Transverse colon (tissue), 4 donors: Measurements from ENCODE around the gene DNAJA2. TPM values are rescaled to one million over a fixed set of nuclear protein-coding genes. Genes with fewer than 3 reads are reported as not detected.

ENCODE experiments used
- DNase-seq: peaks from one replicate; pipeline ENCODE4 v3.0.0-alpha.2; 2019
- H3K27ac ChIP-seq, 4 donors: fragments of 200-600 bp; sonication (generic); 2 replicates each; pipeline ENCODE4 v1.5.1; 2016 to 2018; ENCODE audit warnings: inconsistent platforms in 4 of 4
- H3K27me3 ChIP-seq: fragments of 200-600 bp; sonication (generic); 2 replicates; pipeline ENCODE4 v1.5.1; 2017; ENCODE audit warnings: inconsistent platforms
- H3K36me3 ChIP-seq, 4 donors: fragments of 200-600 bp; sonication (generic); 2 replicates each; pipeline ENCODE4 v1.5.1; 2017 to 2019; ENCODE audit warnings: inconsistent platforms in 4 of 4
- H3K4me1 ChIP-seq, 4 donors: fragments of 200-600 bp; sonication (generic); 2 replicates each; pipeline ENCODE4 v1.5.1; 2017 to 2020; ENCODE audit warnings: inconsistent platforms in 4 of 4
- H3K4me3 ChIP-seq, 4 donors: fragments of 200-600 bp; sonication (generic); 1 replicate in 1 of 4; 2 replicates in 3 of 4; pipeline versions ENCODE4 v1.5.1 to v1.6.1; 2017 to 2019; ENCODE audit warnings: inconsistent platforms in 4 of 4
- H3K9me3 ChIP-seq, 2 donors: fragments of 200-600 bp; sonication (generic); 2 replicates each; pipeline ENCODE4 v1.5.1; 2017 to 2019; ENCODE audit warnings: inconsistent platforms in 2 of 2
- EP300 ChIP-seq: sonication (generic); formaldehyde crosslinking; IDR thresholded peaks from one replicate; pipeline ENCODE4 v1.6.1; 2017; ENCODE audit warnings: antibody characterized with exemption, low read depth
- POLR2A ChIP-seq: fragments of 450-650 bp; IDR thresholded peaks from one replicate; pipeline ENCODE4 v1.6.1; 2016; ENCODE audit warnings: antibody characterized with exemption, mild to moderate bottlenecking, moderate library complexity
- POLR2AphosphoS5 ChIP-seq, 3 donors: sonication (generic); formaldehyde crosslinking; IDR thresholded peaks; one replicate each; pipeline ENCODE4 v1.6.1; 2016; ENCODE audit warnings: antibody characterized with exemption in 3 of 3
- WGBS, 2 donors: methylation state at CpG; one replicate each; pipeline ENCODE4 v1.1.5; 2018; ENCODE audit warnings: low coverage in 1 of 2; 5-methylcytosine and 5-hydroxymethylcytosine counted together
- in situ Hi-C, 4 donors: fragments of 200-750 bp; cut with MboI; loops; one replicate each; pipeline versions ENCODE4 v1.15.0 to v1.15.1; 2017; ENCODE audit warnings: low sequenced_read_pairs in 3 of 4, low pct_ligation_motif_present in 1 of 4, low pct_unique_long_range_greater_than_20kb in 1 of 4
- intact Hi-C: fragments of 100-400 bp; cut with DNase I; formaldehyde crosslinking; loops from one replicate; pipeline ENCODE4 v1.15.1; 2023; ENCODE audit warnings: low total_unique reads
- total RNA-seq, 4 donors: library from RNA; depleted of rRNA; stranded (reverse); fragments of >200 nt; gene quantifications; one replicate each; pipeline ENCODE4 v1.1.0, GENCODE V29; 2016
- TF ChIP-seq, protein P1 (sequence below), 5 experiments: fragments of 200-600 bp in 3 of 5; fragments of 450-650 bp in 2 of 5; sonication (generic) in 3 of 5; IDR thresholded peaks; 1 replicate in 2 of 5; 2 replicates in 3 of 5; pipeline ENCODE4 v1.5.1; 2016 to 2017; ENCODE audit warnings: antibody characterized with exemption in 5 of 5, inconsistent platforms in 3 of 5, mild to moderate bottlenecking in 2 of 5, moderate library complexity in 1 of 5

DNAJA2 gene
- total RNA-seq, 4 donors from 2014 or later, result 17.1 to 53.2 (median 39.2) TPM

DNA sequence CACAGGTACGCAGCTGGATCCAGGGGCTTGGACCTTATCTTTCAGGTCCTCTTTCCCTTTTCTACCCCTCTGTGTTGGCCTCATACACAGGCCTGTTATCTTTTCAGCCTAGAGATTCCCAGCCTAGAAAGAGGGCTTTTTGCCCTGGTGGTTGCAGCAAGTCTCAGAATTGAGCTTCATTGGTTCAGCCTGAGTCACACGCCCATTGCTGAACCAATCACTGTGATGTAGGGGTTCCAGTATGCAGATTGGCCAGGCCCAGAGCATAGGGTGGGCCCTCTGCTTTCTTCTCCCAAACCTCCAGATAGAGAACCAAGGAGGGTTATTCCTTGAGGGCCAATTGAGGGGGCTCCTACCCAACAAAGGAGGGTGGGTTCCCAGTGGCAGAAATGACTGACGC lies 56.5 kb downstream of the DNAJA2 start:
- no peaks in the 10 kb centered on the region for H3K9me3 ChIP-seq
- TF ChIP-seq POLR2A, result no peak
- WGBS, 2 donors, result 96 to 97% methylated on average over 2 to 3 of the region's 3 CpGs
- peaks cover 0 to 18% (median 7%) of the 10 kb centered on the region in 4 donors for H3K4me1 ChIP-seq
- no peak overlapping the region for H3K4me3 ChIP-seq
- no peaks in the 10 kb centered on the region for H3K27me3 ChIP-seq
- in situ Hi-C loops, result no loop called here
- no peaks in the 10 kb centered on the region for H3K36me3 ChIP-seq
- no peak overlapping the region for H3K27ac ChIP-seq
- intact Hi-C loops, result no loop called here
- DNase-seq, result no peak

DNA sequence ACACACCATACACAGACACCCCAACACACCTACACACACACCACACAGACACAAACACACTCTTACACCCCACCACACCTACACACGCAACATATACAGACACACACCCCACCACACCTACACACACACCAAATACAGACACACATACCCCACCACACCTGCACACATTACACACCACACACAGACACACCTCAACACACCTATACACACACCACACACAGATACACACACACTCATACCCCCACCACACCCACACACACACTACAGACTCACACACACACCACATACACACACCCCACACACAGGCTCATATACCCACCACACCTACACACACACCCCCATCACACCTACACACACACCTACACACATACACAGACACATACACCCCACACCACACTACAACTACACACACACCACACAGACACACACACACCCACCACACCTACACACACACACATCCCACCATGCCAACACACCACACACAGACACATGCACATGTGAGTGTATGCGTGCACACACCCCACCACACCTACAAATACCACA lies 57.9 kb downstream of the DNAJA2 start:
- Histone ChIP-seq H3K36me3 (no peaks in the 10 kb centered on the region), H3K4me1 (peaks cover 0 to 4% (median 0%) of the 10 kb centered on the region in 4 donors), H3K4me3 (no peak overlapping the region), H3K27ac (no peak overlapping the region), H3K9me3 (no peaks in the 10 kb centered on the region), H3K27me3 (no peaks in the 10 kb centered on the region)
- WGBS, 2 donors, result 88 to 94% methylated on average over 2 of the region's 2 CpGs
- DNase-seq, result no peak
- TF ChIP-seq POLR2A, result no peak
- TF ChIP-seq, protein P1, sequence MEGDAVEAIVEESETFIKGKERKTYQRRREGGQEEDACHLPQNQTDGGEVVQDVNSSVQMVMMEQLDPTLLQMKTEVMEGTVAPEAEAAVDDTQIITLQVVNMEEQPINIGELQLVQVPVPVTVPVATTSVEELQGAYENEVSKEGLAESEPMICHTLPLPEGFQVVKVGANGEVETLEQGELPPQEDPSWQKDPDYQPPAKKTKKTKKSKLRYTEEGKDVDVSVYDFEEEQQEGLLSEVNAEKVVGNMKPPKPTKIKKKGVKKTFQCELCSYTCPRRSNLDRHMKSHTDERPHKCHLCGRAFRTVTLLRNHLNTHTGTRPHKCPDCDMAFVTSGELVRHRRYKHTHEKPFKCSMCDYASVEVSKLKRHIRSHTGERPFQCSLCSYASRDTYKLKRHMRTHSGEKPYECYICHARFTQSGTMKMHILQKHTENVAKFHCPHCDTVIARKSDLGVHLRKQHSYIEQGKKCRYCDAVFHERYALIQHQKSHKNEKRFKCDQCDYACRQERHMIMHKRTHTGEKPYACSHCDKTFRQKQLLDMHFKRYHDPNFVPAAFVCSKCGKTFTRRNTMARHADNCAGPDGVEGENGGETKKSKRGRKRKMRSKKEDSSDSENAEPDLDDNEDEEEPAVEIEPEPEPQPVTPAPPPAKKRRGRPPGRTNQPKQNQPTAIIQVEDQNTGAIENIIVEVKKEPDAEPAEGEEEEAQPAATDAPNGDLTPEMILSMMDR (IDR thresholded peaks at IDR 0.05), result no peak
- no peak for TF ChIP-seq EP300
- TF ChIP-seq POLR2AphosphoS5 (IDR thresholded peaks at IDR 0.05), result no peak
- in situ Hi-C loops, result no loop called here
- intact Hi-C loops, result no loop called here

- intact Hi-C loops (no loop called here), in situ Hi-C loops (loop anchor here in 3 of 4 donors (5.0 kb wide), 2 partner anchors 57 to 67 kb away; no protein-coding TSS in a partner anchor)
- H3K27ac ChIP-seq, result no peak overlapping the region
- no peak for DNase-seq
- no peaks in the 10 kb centered on the region for H3K27me3 ChIP-seq
- no peak overlapping the region for H3K4me3 ChIP-seq
- 96% methylated on average over 4 to 11 of the region's 11 CpGs for WGBS, 2 donors
- TF ChIP-seq EP300 (no peak), POLR2A (no peak)
- no peaks in the 10 kb centered on the region for H3K9me3 ChIP-seq
- H3K36me3 ChIP-seq, result no peaks in the 10 kb centered on the region
- no peaks in the 10 kb centered on the region for H3K4me1 ChIP-seq
Observed at GRCh38 chr16:46914556-46915201, 58.8 kb downstream of the DNAJA2 start.

DNA sequence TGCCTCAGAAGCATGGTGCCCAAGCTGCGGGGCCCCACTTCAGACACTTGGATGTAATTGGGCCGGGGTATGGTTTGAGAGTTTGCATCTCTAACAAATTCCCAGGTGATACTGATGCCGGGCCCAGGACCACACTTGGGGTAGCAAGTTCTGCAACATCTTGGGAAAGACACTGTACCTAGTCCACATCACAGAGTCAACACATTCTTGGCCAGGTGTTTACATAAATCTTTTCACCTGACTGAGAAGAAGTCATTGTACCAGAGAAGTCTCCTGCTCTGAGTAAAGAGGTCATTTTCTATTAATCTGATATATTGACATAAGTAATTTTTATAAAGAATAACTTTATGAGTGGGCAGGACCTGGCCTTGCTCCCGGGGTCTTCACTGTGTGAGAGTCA lies 61.8 kb downstream of the DNAJA2 start:
- H3K4me3 ChIP-seq, result no peak overlapping the region
- no peaks in the 10 kb centered on the region for H3K4me1 ChIP-seq
- 85 to 90% methylated on average over 4 of the region's 4 CpGs for WGBS, 2 donors
- no peaks in the 10 kb centered on the region for H3K27me3 ChIP-seq
- TF ChIP-seq EP300, result no peak
- TF ChIP-seq POLR2A, result no peak
- TF ChIP-seq POLR2AphosphoS5 (IDR thresholded peaks at IDR 0.05), result no peak
- TF ChIP-seq, protein P1 (IDR thresholded peaks at IDR 0.05), result no peak
- no peak for DNase-seq
- in situ Hi-C loops, result loop anchor here in 3 of 4 donors (5.0 kb wide), 2 partner anchors 54 to 64 kb away; no protein-coding TSS in a partner anchor
- no peak overlapping the region for H3K27ac ChIP-seq
- no peaks in the 10 kb centered on the region for H3K9me3 ChIP-seq
- no peaks in the 10 kb centered on the region for H3K36me3 ChIP-seq
- intact Hi-C loops, result no loop called here

GRCh38 chr16:46911038-46911437 lies 62.4 kb downstream of the DNAJA2 start:
- in situ Hi-C loops, result loop anchor here in 3 of 4 donors (5.0 kb wide), 2 partner anchors 54 to 64 kb away; no protein-coding TSS in a partner anchor

More at GRCh38 chr16:46911038-46911437, 62.4 kb downstream of the DNAJA2 start:
- no peak for DNase-seq
- H3K4me3 ChIP-seq, result no peak overlapping the region
- no peaks in the 10 kb centered on the region for H3K9me3 ChIP-seq
- TF ChIP-seq POLR2A (no peak), POLR2AphosphoS5 (IDR thresholded peaks at IDR 0.05) (no peak), EP300 (no peak)
- TF ChIP-seq, protein P1 (IDR thresholded peaks at IDR 0.05), result no peak
- no peaks in the 10 kb centered on the region for H3K4me1 ChIP-seq
- 56 to 57% methylated on average over 1 to 3 of the region's 3 CpGs for WGBS, 2 donors
- H3K36me3 ChIP-seq, result no peaks in the 10 kb centered on the region
- intact Hi-C loops, result no loop called here
- no peak overlapping the region for H3K27ac ChIP-seq
- H3K27me3 ChIP-seq, result no peaks in the 10 kb centered on the region
